HEK293 (cell line): ENCODE results near the gene BTNL9.

Source experiments
- CTCF ChIA-PET: fragments of 350-600 bp; formaldehyde crosslinking; extraction: SDS; loops from one replicate; lab custom pipeline; 2021; ENCODE audit warnings: antibody characterized with exemption; lab: Yijun Ruan, JAX
- POLR2A ChIA-PET: fragments of 300-600 bp; formaldehyde crosslinking; extraction: SDS; loops from one replicate; lab custom pipeline; 2020; ENCODE audit warnings: antibody characterized with exemption, inconsistent platforms; lab: Yijun Ruan, JAX
- H3K27ac ChIP-seq: fragments of 200-500 bp; sonication (Bioruptor generic); 2 replicates; pipeline ENCODE4 v1.5.1; 2014; ENCODE audit warnings: low read depth, low read length, control low read depth, inconsistent platforms; ENCODE audit errors: extremely low read depth
- H3K36me3 ChIP-seq, 2 experiments: fragments of 200-500 bp in 1 of 2; sonication (Bioruptor generic) in 1 of 2; 1 replicate in 1 of 2; 2 replicates in 1 of 2; pipeline ENCODE4 v1.5.1; 2014 to 2017; ENCODE audit warnings: inconsistent platforms in 2 of 2, low read length in 2 of 2; ENCODE audit not compliant: control insufficient read depth in 2 of 2, insufficient read depth in 1 of 2
- H3K4me1 ChIP-seq: fragments of 200-500 bp; sonication (Bioruptor generic); 2 replicates; pipeline ENCODE4 v1.5.1; 2014; ENCODE audit warnings: mild to moderate bottlenecking, low read length, inconsistent platforms; ENCODE audit not compliant: control insufficient read depth, insufficient read depth
- H3K4me3 ChIP-seq: 2 replicates; pipeline ENCODE4 v1.5.1; 2011; ENCODE audit warnings: low read depth, mild to moderate bottlenecking, control low read depth, low read length, moderate library complexity
- H3K9me3 ChIP-seq: fragments of 200-500 bp; sonication (Bioruptor generic); 2 replicates; pipeline ENCODE4 v1.5.1; 2014; ENCODE audit warnings: low read depth, low read length, inconsistent platforms; ENCODE audit not compliant: control insufficient read depth, insufficient read depth
- BCL6B ChIP-seq: fragments of 450-650 bp; formaldehyde crosslinking; IDR thresholded peaks from 2 replicates; pipeline ENCODE4 v1.5.1; 2017; ENCODE audit warnings: missing biosample characterization, missing genetic modification characterization
- CTCF ChIP-seq: fragments of 450-650 bp; formaldehyde crosslinking; IDR thresholded peaks from 2 replicates; pipeline ENCODE4 v1.5.1; 2016; ENCODE audit warnings: missing biosample characterization, missing genetic modification characterization
- PBX3 ChIP-seq: sonication (generic); formaldehyde crosslinking; IDR thresholded peaks from 2 replicates; pipeline ENCODE4 v1.8.1; 2022; ENCODE audit warnings: mild to moderate bottlenecking, moderate library complexity, missing genetic modification reagents
- SCRT1 ChIP-seq: fragments of 450-650 bp; formaldehyde crosslinking; IDR thresholded peaks from 2 replicates; pipeline ENCODE4 v1.5.1; 2016; ENCODE audit warnings: missing biosample characterization, missing genetic modification characterization, borderline replicate concordance
- SCRT2 ChIP-seq: fragments of 450-650 bp; formaldehyde crosslinking; IDR thresholded peaks from 2 replicates; pipeline ENCODE4 v1.5.1; 2016; ENCODE audit warnings: missing biosample characterization, missing genetic modification characterization
- ZNF112 ChIP-seq: fragments of 450-650 bp; formaldehyde crosslinking; IDR thresholded peaks from 2 replicates; pipeline ENCODE4 v1.5.0; 2017; ENCODE audit warnings: missing biosample characterization, missing genetic modification characterization
- ZNF155 ChIP-seq: fragments of 450-650 bp; formaldehyde crosslinking; IDR thresholded peaks from 2 replicates; pipeline ENCODE4 v1.5.1; 2016; ENCODE audit warnings: missing biosample characterization, missing genetic modification characterization
- ZNF223 ChIP-seq: fragments of 450-650 bp; formaldehyde crosslinking; IDR thresholded peaks from 2 replicates; pipeline ENCODE4 v1.5.1; 2016; ENCODE audit warnings: missing biosample characterization, missing genetic modification characterization
- ZSCAN18 ChIP-seq: fragments of 450-650 bp; formaldehyde crosslinking; IDR thresholded peaks from 2 replicates; pipeline ENCODE4 v1.5.1; 2016; ENCODE audit warnings: missing biosample characterization, missing genetic modification characterization
- TF ChIP-seq, protein P1 (sequence below): fragments of 450-650 bp; formaldehyde crosslinking; IDR thresholded peaks from 2 replicates; pipeline ENCODE4 v1.5.1; 2017; ENCODE audit warnings: missing biosample characterization, missing genetic modification characterization
- TF ChIP-seq, protein P2 (sequence below): fragments of 450-650 bp; formaldehyde crosslinking; IDR thresholded peaks from 2 replicates; pipeline ENCODE4 v1.5.1; 2016; ENCODE audit warnings: missing biosample characterization, missing genetic modification characterization, borderline replicate concordance
- TF ChIP-seq, protein P3 (sequence below): fragments of 450-650 bp; formaldehyde crosslinking; IDR thresholded peaks from 2 replicates; pipeline ENCODE4 v1.5.1; 2017; ENCODE audit warnings: missing biosample characterization, missing genetic modification characterization

BTNL9 gene

GRCh38 chr5:181061645-181062044 lies 21.6 kb downstream of the BTNL9 start (continued):
- TF ChIP-seq CTCF (no peak), ZNF112 (no peak), ZNF155 (tag by site-specific recombination) (no peak), ZNF223 (tag by site-specific recombination) (no peak), ZSCAN18 (no peak), PBX3 (CRISPR knock-in tag) (no peak)
- TF ChIP-seq, protein P1, sequence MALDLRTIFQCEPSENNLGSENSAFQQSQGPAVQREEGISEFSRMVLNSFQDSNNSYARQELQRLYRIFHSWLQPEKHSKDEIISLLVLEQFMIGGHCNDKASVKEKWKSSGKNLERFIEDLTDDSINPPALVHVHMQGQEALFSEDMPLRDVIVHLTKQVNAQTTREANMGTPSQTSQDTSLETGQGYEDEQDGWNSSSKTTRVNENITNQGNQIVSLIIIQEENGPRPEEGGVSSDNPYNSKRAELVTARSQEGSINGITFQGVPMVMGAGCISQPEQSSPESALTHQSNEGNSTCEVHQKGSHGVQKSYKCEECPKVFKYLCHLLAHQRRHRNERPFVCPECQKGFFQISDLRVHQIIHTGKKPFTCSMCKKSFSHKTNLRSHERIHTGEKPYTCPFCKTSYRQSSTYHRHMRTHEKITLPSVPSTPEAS (tag by site-specific recombination) = no peak
- TF ChIP-seq, protein P2, sequence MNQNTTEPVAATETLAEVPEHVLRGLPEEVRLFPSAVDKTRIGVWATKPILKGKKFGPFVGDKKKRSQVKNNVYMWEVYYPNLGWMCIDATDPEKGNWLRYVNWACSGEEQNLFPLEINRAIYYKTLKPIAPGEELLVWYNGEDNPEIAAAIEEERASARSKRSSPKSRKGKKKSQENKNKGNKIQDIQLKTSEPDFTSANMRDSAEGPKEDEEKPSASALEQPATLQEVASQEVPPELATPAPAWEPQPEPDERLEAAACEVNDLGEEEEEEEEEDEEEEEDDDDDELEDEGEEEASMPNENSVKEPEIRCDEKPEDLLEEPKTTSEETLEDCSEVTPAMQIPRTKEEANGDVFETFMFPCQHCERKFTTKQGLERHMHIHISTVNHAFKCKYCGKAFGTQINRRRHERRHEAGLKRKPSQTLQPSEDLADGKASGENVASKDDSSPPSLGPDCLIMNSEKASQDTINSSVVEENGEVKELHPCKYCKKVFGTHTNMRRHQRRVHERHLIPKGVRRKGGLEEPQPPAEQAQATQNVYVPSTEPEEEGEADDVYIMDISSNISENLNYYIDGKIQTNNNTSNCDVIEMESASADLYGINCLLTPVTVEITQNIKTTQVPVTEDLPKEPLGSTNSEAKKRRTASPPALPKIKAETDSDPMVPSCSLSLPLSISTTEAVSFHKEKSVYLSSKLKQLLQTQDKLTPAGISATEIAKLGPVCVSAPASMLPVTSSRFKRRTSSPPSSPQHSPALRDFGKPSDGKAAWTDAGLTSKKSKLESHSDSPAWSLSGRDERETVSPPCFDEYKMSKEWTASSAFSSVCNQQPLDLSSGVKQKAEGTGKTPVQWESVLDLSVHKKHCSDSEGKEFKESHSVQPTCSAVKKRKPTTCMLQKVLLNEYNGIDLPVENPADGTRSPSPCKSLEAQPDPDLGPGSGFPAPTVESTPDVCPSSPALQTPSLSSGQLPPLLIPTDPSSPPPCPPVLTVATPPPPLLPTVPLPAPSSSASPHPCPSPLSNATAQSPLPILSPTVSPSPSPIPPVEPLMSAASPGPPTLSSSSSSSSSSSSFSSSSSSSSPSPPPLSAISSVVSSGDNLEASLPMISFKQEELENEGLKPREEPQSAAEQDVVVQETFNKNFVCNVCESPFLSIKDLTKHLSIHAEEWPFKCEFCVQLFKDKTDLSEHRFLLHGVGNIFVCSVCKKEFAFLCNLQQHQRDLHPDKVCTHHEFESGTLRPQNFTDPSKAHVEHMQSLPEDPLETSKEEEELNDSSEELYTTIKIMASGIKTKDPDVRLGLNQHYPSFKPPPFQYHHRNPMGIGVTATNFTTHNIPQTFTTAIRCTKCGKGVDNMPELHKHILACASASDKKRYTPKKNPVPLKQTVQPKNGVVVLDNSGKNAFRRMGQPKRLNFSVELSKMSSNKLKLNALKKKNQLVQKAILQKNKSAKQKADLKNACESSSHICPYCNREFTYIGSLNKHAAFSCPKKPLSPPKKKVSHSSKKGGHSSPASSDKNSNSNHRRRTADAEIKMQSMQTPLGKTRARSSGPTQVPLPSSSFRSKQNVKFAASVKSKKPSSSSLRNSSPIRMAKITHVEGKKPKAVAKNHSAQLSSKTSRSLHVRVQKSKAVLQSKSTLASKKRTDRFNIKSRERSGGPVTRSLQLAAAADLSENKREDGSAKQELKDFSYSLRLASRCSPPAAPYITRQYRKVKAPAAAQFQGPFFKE (tag by site-specific recombination) = no peak

DNA sequence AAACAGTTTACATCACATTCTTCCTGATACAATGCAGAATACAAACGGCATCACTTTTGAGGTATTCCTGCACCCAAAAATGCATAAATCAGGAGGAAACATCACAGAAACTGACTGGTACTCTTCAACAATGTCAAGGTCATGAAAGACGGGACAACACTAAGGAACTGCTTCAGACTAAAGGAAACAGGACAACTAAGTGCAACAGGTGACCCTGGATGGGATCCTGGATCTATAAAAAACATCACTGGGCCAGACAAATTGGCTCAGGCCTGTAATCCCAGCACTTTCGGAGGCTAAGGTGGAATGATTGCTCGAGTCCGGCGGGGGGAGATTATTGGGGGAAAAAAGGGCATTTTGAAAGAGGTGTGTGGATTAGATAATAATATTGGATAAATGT lies 22.6 kb downstream of the BTNL9 start:
- Histone ChIP-seq H3K9me3 (no peaks in the 10 kb centered on the region), H3K4me1 (no peaks in the 10 kb centered on the region), H3K4me3 (no peak overlapping the region), H3K27ac (no peak overlapping the region), H3K36me3 (no peaks in the 10 kb centered on the region)
- TF ChIP-seq, protein P3, sequence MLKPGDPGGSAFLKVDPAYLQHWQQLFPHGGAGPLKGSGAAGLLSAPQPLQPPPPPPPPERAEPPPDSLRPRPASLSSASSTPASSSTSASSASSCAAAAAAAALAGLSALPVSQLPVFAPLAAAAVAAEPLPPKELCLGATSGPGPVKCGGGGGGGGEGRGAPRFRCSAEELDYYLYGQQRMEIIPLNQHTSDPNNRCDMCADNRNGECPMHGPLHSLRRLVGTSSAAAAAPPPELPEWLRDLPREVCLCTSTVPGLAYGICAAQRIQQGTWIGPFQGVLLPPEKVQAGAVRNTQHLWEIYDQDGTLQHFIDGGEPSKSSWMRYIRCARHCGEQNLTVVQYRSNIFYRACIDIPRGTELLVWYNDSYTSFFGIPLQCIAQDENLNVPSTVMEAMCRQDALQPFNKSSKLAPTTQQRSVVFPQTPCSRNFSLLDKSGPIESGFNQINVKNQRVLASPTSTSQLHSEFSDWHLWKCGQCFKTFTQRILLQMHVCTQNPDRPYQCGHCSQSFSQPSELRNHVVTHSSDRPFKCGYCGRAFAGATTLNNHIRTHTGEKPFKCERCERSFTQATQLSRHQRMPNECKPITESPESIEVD (tag by site-specific recombination) = no peak
- TF ChIP-seq BCL6B (no peak), SCRT1 (tag by site-specific recombination) (peak; percentile 82), SCRT2 (peak; percentile 91)
- ChIA-PET POLR2A (no interaction called here), CTCF (no interaction called here)
